Fibroblast of villous mesenchyme (primary cell): ENCODE data around the gene CYP4B1. TPM values are rescaled to one million over a fixed set of nuclear protein-coding genes. Genes with fewer than 3 reads are reported as not detected.
A peak's percentile ranks its signal among the peaks of the same experiment; 100 is the strongest.
"Not testable (repeated sequence)": the region's sequence is repeated elsewhere in the genome, so short reads cannot be mapped to it uniquely, and the experiment has no call there.

Experiments used
- DNase-seq: peaks from one replicate; pipeline ENCODE4 v3.0.0-alpha.2; 2010; ENCODE audit warnings: low read depth
- H3K4me3 ChIP-seq: 2 replicates; pipeline ENCODE4 v1.5.1; 2011; ENCODE audit warnings: low read depth, mild to moderate bottlenecking, low read length
- CTCF ChIP-seq: IDR thresholded peaks from 2 replicates; pipeline ENCODE4 v1.5.1; 2012; ENCODE audit warnings: low read depth, mild to moderate bottlenecking, low read length; ENCODE audit not compliant: insufficient read depth
- total RNA-seq: library from RNA; depleted of rRNA; stranded (reverse); fragments of >200 nt; gene quantifications from 2 replicates; pipeline ENCODE4 v1.2.3, GENCODE V29; 2012

CYP4B1 gene
- total RNA-seq = not detected in 2 replicates

GRCh38 chr1:46798810-46799209 lies at the start of gene CYP4B1:
TSS of gene CYP4B1 (plus strand) at chr1:46799046. CDS start at chr1:46799082, 36 bp downstream.
- no peak for TF ChIP-seq CTCF
- DNase-seq = no peak
- no peak within 1 kb of the TSS for H3K4me3 ChIP-seq

- DNase-seq = no peak
- TF ChIP-seq CTCF = no peak
These were observed 49.4 kb upstream of the CYP4B1 start for GRCh38 chr1:46749404-46749803.

GRCh38 chr1:46749921-46750404 lies 48.9 kb upstream of the CYP4B1 start:
- DNase-seq = peak; percentile 36
- H3K4me3 ChIP-seq = no peak overlapping the region
- TF ChIP-seq CTCF = no peak

More at GRCh38 chr1:46749404-46749803, 49.4 kb upstream of the CYP4B1 start:
- no peak overlapping the region for H3K4me3 ChIP-seq

- TF ChIP-seq CTCF = no peak
- H3K4me3 ChIP-seq = no peak overlapping the region
- DNase-seq = no peak
These were observed 44.9 kb upstream of the CYP4B1 start for GRCh38 chr1:46753985-46754384.

GRCh38 chr1:46754707-46755106 lies 44.1 kb upstream of the CYP4B1 start:
- not testable (repeated sequence) for H3K4me3 ChIP-seq, DNase-seq

- TF ChIP-seq CTCF = no peak
- no peak overlapping the region for H3K4me3 ChIP-seq
- no peak for DNase-seq
These were observed 43.7 kb upstream of the CYP4B1 start for GRCh38 chr1:46755121-46755520.

GRCh38 chr1:46757247-46757955 lies 41.4 kb upstream of the CYP4B1 start:
- peak; percentile 34 for DNase-seq
- H3K4me3 ChIP-seq = no peak overlapping the region
- TF ChIP-seq CTCF = no peak
